Jurkat, Clone E6-1 (cell line): ENCODE data around the gene FAM180A.
"Not testable (repeated sequence)": the region's sequence is repeated elsewhere in the genome, so short reads cannot be mapped to it uniquely, and the experiment has no call there.

Source experiments
- DNase-seq: peaks from one replicate; pipeline ENCODE4 v3.0.0-alpha.2; 2011; ENCODE audit warnings: low read depth, low spot score
- H3K4me3 ChIP-seq: 2 replicates; pipeline ENCODE4 v1.5.1; 2011; ENCODE audit warnings: mild to moderate bottlenecking, low read length, control low read depth, moderate library complexity

Gene FAM180A

GRCh38 chr7:135744938-135745702, 3.5 kb downstream of the FAM180A start:
- H3K4me3 ChIP-seq, result no peak overlapping the region

GRCh38 chr7:135743907-135744731, 4.5 kb downstream of the FAM180A start:
- DNase-seq, result no peak
- no peak overlapping the region for H3K4me3 ChIP-seq

More at GRCh38 chr7:135744938-135745702, 3.5 kb downstream of the FAM180A start:
- DNase-seq, result no peak

GRCh38 chr7:135742371-135742770, 6.2 kb downstream of the FAM180A start:
- no peak for DNase-seq
- H3K4me3 ChIP-seq, result no peak overlapping the region

GRCh38 chr7:135741905-135742304, 6.7 kb downstream of the FAM180A start:
- no peak overlapping the region for H3K4me3 ChIP-seq
- DNase-seq, result no peak

GRCh38 chr7:135740889-135741288, 7.7 kb downstream of the FAM180A start:
- H3K4me3 ChIP-seq, result no peak overlapping the region
- DNase-seq, result no peak

GRCh38 chr7:135737306-135737647, 11.3 kb downstream of the FAM180A start:
- not testable (repeated sequence) for H3K4me3 ChIP-seq, DNase-seq

- DNase-seq, result no peak
- H3K4me3 ChIP-seq, result no peak overlapping the region
Observed at GRCh38 chr7:135736586-135737305, 11.9 kb downstream of the FAM180A start.

- H3K4me3 ChIP-seq, result no peak overlapping the region
- no peak for DNase-seq
Observed at GRCh38 chr7:135734343-135734689, 14.3 kb downstream of the FAM180A start.

- no peak overlapping the region for H3K4me3 ChIP-seq
- no peak for DNase-seq
Observed at GRCh38 chr7:135733603-135734342, 14.8 kb downstream of the FAM180A start.

- no peak for DNase-seq
- no peak overlapping the region for H3K4me3 ChIP-seq
Observed at GRCh38 chr7:135731131-135731530, 17.5 kb downstream of the FAM180A start.

- no peak for DNase-seq
Observed at GRCh38 chr7:135729230-135729629, 19.4 kb downstream of the FAM180A start.

GRCh38 chr7:135728136-135728669, 20.4 kb downstream of the FAM180A start, which contains the start of gene SLC13A4:
Gene SLC13A4, minus strand, starts transcription at chr7:135728186. Its CDS starts 690 bp downstream, at chr7:135727496.
- no peak within 1 kb of the TSS for H3K4me3 ChIP-seq
- DNase-seq, result no peak

More at GRCh38 chr7:135729230-135729629, 19.4 kb downstream of the FAM180A start:
- no peak overlapping the region for H3K4me3 ChIP-seq

- H3K4me3 ChIP-seq, result no peak overlapping the region
- no peak for DNase-seq
Observed at GRCh38 chr7:135726911-135727673, 21.5 kb downstream of the FAM180A start.

- DNase-seq, result no peak
- no peak overlapping the region for H3K4me3 ChIP-seq
Observed at GRCh38 chr7:135726276-135726788, 22.3 kb downstream of the FAM180A start.

GRCh38 chr7:135723411-135723810, 25.2 kb downstream of the FAM180A start:
- H3K4me3 ChIP-seq, result no peak overlapping the region
- DNase-seq, result no peak

GRCh38 chr7:135721198-135721820, 27.3 kb downstream of the FAM180A start:
- DNase-seq, result no peak
- no peak overlapping the region for H3K4me3 ChIP-seq

GRCh38 chr7:135719688-135720087, 28.9 kb downstream of the FAM180A start:
- H3K4me3 ChIP-seq, result no peak overlapping the region
- no peak for DNase-seq
